NCI-H1092 (cell line): ENCODE data around the gene TM7SF2.
"Not testable (repeated sequence)": the region's sequence is repeated elsewhere in the genome, so short reads cannot be mapped to it uniquely, and the experiment has no call there.

Experiments
- DNase-seq: peaks from one replicate; lab custom pipeline; 2025; lab: John Stamatoyannopoulos, UW

Gene TM7SF2

DNA sequence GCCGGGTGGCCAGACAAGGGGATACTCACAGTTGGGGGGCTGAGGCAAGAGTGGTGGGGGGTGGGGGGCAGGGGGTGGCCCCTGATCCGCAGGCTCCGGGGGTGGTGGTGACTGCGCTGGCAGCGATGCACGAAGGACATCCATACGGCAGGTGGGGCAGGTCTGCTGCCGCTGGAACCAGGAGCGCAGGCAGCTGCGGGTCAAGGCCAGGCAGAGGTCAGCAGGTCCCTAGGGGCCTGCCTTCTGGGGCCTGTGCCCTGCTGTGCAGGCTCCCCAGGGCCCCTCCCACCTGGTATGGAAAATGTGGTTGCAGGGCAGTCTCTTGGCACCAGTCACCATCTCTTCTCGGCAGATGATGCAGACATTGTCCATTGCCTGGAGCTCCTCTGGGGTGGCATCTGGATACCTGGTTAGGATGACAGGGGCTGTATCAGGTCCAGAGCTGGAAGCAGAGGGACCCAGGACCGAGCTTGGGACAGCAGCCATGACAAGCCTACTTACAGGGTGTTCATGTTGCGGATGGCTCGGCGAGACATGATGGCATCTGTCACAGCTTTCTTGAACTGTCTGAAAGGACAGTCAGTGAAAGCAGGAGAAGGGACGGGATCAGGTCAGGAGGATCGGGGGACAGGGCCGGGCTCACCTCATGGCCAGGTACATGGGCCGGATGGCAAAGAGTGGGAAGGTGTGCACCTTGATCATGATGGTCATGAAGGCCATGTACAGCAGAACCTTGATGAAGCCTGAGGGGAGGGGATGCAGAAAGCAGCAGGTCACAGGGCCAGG is 19.2 kb downstream of the TM7SF2 start:
- no peak for DNase-seq

GRCh38 chr11:65131417-65131776 is 19.7 kb downstream of the TM7SF2 start:
- DNase-seq: no peak

DNA sequence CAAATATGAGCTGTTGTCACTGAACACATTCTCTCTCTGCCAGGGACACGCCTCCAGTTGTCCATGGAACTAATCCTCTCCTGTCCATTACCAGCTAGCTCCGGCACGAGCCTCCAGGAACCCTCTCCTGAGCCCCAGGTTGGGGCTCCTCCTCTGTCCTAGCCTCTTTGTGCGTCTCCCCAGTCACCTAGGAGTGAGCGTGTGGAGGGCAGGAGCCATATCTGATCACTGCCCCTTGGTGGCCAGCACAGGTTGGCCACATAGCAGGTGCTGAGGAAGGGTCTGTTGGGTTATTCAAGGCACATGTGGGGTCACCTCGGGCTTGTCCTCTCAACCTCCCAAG is 20.2 kb downstream of the TM7SF2 start:
- no peak for DNase-seq

DNA sequence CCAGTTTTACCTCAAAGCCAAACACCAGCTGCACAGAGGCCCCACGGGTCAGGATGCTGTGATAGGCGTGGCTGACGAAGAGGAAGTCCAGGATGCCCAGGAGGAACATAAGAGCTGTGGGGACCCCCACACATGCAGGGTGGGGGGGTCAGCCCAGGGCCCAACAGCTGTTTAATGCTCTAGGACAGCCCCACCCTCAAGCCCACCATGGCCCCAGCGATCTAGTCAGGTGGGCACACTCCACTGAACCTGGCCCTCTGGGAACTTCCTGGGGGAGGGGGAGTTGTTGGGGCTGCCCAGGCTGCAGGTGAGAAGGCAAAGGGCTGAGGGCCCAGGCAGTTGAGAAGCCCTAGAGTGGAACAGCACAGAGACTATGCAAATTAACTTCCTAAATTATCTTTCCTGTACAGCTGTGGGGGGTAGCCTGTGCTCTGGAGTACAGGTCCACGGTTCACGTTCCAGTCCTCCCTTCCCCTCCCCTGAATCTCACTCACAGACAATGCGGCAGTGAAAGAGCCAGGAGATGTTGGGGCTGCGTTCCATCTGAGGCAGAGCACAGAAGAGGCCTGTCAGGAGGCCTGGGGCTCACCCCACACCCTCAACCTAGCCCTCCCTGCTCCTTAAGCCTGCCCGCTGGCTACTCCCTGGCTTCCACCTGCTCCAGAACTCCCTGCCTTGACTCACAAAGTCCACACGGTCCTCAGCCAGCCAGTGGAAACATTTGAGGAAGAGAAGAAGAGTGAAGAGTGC is 20.7 kb downstream of the TM7SF2 start:
- no peak for DNase-seq

- DNase-seq: no peak
Observed at GRCh38 chr11:65132988-65133700, 21.5 kb downstream of the TM7SF2 start.

DNA sequence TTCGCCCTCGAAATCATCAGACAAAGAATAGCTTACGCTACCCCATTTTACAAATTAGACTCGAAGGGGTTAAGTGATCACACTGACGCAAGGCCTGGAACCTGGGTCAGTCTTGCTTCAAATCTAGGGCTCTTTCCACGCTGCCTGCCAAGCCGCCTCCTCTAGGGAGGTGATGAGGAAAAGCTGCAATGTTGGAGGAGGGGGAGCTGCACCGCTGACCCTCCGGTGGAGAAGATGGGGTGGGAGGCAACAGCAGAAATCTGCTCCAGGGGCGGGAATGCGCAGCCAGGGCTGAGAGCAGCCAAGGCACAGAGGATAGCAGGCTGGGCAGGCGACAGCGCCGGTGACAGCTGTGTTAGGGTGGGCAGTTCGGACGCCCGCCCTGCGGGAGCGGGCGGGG is 22.1 kb downstream of the TM7SF2 start:
- DNase-seq: no peak

- peak; percentile 93 for DNase-seq
Observed at GRCh38 chr11:65134240-65134951, 22.7 kb downstream of the TM7SF2 start, which contains the start of gene SYVN1. Gene SYVN1 (minus strand): TSS chr11:65134519. CDS start chr11:65133601, 918 bp downstream.

DNA sequence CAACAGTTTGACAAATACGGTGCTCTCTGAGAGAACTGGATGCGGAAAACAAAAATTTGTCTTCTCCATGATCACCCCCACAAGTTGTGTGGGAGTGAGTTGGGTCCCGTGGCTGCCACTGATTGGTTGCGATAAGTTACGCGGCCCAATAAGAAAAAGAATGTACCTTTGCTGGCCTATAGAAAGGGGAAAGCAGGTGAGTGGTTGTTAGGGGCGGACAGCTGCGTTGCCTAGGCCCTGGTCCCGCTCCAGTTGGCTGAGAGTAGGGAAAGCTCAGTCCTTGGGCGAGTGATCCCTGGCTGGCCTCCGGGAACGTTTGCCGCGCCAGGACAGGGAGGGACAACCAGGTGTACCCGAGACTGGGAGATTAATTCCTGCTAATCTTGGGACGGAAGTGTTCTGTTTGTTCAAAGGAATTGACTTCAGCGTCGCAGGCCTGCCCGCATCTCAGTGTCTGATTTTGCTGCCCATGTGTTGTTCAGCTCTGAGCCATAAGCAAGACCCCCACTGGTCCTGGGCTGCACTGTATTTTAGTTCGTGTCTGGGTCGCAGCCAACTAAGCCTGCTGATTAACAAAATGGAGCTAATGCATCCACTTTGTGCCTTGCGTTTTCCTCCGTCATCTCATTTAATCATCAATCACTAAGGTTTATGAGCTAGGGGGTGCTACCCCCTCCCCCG is 23.4 kb downstream of the TM7SF2 start:
- peak; percentile 97 for DNase-seq

- DNase-seq: no peak
Observed at GRCh38 chr11:65135633-65136145, 24.0 kb downstream of the TM7SF2 start.

DNA sequence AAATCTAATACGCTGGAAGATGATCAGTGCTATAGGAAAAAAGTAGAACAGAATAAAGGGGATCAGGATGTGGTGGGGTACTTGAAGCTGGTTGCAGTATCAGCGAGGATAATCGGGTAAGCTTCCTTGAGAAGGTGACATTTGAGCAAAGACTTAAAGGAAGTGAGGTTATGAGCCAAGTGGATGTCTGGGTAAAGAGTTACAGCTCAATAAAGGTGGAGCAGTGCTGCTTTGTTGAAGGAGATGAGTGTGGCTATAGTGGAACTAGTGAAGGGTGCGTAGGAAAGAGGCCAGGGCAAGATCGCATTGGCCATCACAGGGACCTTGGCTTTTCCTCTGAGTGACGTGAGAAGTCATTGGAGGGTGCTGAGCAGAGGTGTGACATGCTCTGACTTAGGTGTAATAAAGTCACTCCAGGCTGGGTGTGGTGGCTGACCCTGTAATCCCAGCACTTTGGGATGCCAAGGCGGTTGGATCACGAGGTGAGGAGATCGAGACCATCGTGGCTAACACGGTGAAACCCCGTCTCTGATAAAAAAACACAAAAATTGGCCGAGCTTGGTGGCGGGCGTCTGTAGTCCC is 24.9 kb downstream of the TM7SF2 start:
- no peak for DNase-seq

DNA sequence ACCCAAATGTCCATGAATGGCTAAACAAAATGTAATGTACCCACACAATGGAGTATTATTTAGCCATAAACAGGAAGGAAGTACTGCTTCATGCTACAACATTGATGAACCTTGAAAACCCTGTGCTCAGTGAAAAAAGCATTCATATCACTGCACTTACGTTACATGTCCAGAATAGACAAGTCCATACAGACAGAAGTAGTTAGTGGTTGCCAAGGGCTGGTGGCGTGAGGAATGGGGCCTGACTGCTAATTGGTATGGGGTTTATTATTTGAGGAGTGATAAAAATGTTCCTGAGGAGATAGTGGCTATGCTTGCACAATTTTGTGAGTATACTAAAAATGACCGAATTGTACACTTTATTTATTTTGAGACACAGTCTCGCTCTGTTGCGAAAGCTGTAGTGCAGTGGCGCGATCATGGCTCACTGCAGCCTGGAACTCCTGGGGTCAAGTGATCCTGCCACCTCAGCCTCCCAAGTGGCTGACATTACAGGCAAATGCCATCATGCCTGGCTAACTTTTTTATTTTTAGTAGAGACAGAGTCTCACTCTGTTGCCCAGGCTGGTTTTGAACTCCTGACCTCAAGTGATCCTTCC is 30.3 kb downstream of the TM7SF2 start:
- DNase-seq: no peak

GRCh38 chr11:65147352-65148075 is 35.8 kb downstream of the TM7SF2 start:
- DNase-seq: no peak

DNA sequence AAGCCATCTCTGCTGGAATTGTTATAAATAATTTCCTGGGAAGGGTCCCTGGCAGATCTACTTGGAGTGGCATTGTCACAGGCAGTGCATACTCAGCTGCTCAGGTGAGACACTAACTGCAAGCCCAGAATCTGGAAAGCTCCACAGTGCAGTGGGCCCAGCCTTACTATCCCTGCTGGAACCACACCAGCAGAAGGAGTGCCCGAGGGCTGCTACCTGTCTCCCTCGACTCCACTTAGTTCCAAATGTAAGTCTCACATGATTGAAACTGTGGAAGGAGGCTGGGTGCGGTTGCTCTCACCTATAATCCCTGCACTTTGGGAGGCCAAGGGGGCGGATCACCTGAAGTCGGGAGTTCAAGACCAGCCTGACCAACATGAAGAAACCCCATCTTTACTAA is 37.0 kb downstream of the TM7SF2 start:
- no peak for DNase-seq

- not testable (repeated sequence) for DNase-seq
Observed at GRCh38 chr11:65150131-65150508, 38.4 kb downstream of the TM7SF2 start.

DNA sequence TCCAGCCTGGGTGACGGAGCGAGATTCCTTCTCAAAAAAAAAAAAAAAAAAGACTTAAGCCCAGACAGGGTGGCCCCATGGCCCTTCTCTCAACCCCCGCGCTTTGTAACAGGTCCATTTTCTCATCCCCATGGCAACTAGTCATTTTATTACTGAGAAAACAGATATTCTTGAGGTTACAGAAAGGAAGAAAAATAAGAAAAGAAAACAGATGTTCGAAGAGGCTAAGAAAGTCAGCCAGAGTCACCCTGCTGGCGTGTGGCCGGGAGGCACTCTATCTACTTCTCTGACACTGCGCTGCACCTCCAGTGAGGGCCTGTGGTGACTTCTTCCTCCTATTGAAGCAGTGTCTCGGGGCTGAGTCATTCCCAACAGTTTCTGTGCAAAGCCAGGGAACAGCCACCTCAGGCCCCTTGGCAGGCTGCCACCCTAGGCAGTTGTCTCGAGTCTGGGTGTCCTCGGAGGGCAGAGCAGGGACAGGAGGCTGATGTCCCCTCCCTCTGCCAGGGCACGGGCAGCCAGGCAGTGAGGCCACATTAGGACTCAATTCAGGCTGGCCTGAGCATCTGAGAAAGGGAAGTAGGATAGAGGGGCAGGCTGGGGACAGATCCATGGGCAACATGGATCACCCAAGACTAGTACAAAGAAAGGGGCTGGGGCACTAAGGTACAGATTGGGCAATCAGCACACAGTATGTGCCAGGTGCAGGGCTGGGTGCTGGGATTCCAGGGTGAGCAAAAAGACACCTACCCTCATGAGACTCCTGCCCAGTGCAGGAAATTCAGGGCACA is 39.0 kb downstream of the TM7SF2 start:
- no peak for DNase-seq

GRCh38 chr11:65151331-65151899 is 39.7 kb downstream of the TM7SF2 start:
- DNase-seq: no peak

DNA sequence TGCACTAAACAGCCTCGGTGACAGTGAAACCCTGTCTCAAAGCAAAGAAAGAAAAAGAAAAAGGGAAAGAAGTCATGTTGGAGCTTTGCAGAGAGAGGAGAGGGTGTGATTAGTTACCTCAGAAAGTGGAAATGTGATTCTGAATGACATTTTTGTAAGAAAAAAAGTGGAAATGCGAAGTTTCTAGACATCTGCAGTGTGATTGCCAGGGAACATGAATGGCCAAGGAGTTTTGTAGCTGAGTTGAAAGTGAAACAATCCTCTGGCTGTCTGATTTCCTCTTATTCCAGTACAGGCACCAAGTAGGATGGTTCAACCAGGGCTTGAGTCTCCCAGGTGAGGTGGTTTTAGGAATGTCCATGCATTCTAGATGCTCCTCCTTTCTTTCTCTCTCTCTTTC is 40.5 kb downstream of the TM7SF2 start:
- no peak for DNase-seq

GRCh38 chr11:65156256-65156655 is 44.6 kb downstream of the TM7SF2 start:
- DNase-seq: no peak

DNA sequence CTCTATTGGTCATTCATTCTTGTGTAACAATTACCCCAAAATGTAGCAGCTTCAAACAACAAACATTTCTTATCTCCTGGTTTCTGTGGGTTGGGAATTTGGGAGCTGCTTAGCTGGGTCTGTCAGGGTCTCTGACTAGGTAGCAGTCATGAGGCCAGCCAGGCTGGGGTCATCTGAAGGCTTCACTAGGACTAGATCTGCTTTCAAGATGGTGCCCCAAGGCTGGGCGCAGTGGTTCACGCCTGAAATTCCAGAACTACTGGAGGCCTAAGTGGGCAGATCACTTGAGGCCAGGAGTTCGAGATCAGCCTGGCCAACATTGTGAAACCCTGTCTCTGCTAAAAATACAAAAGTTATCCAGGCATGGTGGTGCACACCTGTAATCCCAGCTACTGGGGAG is 45.3 kb downstream of the TM7SF2 start:
- no peak for DNase-seq
